ENCODE measurements around the gene OR11G2.
"Not testable (repeated sequence)": the region's sequence is repeated elsewhere in the genome, so short reads cannot be mapped to it uniquely, and the experiment has no call there.

Gene OR11G2, protein sequence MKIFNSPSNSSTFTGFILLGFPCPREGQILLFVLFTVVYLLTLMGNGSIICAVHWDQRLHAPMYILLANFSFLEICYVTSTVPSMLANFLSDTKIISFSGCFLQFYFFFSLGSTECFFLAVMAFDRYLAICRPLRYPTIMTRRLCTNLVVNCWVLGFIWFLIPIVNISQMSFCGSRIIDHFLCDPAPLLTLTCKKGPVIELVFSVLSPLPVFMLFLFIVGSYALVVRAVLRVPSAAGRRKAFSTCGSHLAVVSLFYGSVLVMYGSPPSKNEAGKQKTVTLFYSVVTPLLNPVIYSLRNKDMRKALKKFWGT

DNA sequence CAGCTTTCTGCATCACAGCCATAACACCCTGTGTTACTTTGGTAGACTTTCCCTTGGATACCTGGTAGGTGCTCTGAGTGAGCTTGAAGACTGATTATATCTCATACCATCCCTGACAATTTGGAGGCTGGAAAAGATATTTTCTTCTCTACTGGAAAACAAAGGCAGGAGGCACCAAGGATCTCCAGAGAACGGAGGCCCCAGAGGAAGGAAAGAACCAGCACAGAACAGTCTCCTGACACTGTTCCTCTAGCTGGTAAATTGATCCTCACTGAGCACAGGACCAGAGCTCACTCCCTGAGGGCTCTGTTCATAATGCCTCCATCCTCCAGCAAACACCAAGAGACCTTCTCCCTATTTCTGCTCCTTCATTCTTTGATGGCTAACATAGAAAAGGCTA, at the start of gene OR11G2:
OR11G2 (plus strand) TSS at position 301 of the 400 bp plus-strand sequence. CDS start 6,542 bp downstream, outside the sequence.
- DNase-seq, result no peak

DNA sequence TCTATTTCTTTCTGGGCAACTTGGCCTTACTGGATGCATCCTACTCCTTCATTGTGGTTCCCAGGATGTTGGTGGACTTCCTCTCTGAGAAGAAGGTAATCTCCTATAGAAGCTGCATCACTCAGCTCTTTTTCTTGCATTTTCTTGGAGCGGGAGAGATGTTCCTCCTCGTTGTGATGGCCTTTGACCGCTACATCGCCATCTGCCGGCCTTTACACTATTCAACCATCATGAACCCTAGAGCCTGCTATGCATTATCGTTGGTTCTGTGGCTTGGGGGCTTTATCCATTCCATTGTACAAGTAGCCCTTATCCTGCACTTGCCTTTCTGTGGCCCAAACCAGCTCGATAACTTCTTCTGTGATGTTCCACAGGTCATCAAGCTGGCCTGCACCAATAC, 46.8 kb upstream of the OR11G2 start:
- DNase-seq, result no peak

DNA sequence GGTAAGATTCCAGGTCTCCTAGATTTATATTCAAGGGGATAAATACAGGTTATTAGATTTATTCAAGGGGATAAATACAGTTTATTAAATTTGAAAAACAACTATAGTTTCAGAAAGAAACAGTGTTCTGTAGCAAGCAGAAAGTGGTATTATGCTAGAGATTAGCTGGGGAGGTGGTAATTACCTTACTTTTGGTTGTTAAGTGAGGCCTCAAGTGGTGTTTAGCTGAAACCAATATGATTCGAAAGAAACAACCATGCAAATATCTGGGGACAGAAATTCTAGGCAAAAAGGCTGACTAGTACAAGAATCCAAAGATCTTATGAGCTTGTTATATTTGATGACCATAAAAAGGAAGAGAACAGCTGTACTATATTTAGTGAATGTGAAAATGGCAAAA, 45.9 kb upstream of the OR11G2 start:
- DNase-seq, result no peak

DNA sequence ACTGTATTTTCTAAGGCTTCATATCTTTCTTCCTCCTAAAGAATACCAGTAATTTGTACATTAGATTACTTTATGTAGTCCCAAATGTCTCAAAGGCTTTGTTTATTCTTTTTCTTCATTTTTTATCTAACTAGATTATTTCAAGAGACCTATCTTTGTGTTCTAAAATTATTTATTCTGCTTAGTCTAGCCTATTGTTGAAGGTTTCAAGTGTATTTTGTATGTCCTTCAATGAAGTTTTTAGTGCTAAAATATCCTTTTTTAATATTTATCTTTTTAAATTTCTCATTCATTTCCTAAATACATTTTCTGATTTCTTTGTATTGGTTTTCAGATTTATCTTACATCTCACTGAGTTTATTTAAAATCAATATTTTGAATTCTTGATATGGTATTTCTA, 26.2 kb upstream of the OR11G2 start:
- DNase-seq, result no peak

DNA sequence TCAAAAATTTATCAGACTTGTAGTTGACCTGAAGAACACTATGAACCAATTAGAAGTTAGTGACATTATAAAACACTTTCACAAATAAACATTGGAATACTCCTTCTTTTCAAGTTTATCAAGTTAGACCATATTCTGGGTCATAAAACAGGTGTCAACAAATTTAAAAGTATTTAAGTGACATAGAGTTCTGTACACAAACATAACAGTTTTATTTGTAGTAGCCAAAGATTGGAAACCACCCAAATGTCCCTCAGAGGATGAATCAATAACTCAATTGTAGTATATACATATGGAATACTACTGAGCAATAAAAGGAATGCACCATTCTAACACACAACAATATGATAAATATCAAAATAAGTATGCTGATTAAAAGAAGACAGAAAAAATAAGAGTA, 23.6 kb upstream of the OR11G2 start:
- no peak for DNase-seq

DNA sequence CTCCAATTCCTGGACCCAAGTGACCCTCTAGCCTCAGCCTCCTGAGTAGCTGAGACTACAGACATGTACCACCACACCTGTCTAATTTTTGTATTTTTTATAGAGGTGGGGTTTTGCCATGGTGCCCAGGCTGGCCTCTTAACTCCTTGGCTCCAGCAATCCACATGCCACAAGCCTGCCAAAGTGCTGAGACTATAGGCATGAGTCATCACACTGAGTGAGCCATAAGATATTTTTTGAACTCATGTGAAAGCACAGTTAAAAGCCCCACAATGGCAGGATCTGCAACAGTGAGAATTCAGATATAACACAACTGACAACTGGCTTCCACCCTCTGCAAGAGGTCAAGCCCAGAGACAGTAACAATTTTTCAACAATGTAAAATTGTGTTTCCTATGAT, 20.8 kb upstream of the OR11G2 start:
- not testable (repeated sequence) for DNase-seq

DNA sequence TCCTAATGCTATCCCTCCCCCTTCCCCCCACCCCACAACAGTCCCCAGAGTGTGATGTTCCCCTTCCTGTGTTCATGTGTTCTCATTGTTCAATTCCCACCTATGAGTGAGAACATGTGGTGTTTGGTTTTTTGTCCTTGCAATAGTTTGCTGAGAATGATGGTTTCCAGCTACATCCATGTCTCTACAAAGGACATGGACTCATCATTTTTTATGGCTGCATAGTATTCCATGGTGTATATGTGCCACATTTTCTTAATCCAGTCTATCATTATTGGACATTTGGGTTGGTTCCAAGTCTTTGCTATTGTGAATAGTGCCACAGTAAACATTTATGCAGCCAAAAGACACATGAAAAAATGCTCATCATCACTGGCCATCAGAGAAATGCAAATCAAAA, 16.5 kb upstream of the OR11G2 start:
- not testable (repeated sequence) for DNase-seq

DNA sequence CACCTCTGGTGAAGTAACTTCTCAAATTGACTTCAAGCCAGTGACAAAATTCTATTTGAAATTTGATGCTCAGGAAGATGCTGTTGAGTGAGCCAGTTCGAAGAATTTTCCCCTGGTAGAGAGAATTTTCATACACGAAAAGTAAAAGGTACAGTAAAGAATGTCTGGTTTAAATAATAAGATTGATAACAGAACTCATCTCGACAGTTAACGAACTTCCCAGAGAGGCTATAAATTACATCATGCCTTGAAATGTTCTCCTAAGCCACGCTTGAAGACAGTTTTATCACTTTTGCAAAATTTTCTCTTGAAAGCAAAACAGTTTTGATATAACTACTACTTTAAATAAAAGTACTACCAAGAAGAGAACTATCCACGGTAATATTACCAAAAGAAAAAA, 14.4 kb upstream of the OR11G2 start:
- DNase-seq, result no peak

DNA sequence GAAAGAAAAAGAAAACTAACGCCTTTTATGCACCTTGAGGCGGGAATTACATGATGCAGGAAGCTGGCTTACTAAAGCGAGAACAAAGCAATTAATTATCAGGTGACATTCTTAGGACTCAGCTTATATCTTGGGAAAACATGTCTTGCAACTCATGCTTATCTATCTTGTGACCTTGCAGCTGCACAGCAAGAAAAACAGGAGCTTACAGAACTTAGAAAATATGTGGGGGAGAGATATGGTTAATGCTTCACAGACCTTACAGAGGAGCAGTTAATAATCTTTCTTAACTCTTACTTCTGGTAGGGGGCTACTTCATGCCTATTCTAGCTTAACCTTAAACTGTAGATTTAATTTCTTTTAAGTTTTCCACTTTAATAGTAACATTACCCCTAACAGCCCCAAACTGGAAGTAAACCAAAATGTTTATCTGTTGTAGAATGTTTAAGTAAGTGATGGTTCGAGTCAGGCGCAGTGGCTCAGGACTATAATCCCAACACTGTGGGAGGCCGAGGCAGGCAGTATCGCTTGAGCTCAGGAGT, 13.2 kb upstream of the OR11G2 start:
- DNase-seq, result no peak

DNA sequence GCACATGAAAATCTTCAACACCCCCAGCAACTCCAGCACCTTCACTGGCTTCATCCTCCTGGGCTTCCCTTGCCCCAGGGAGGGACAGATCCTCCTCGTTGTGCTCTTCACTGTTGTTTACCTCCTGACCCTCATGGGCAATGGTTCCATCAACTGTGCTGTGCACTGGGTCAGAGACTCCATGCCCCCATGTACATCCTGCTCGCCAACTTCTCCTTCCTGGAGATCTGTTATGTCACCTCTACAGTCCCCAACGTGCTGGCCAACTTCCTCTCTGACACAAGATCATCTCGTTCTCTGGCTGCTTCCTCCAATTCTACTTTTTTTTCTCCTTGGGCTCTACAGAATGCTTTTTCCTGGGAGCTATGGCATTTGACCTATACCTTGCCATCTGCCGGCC, 11.5 kb upstream of the OR11G2 start:
- DNase-seq, result no peak

DNA sequence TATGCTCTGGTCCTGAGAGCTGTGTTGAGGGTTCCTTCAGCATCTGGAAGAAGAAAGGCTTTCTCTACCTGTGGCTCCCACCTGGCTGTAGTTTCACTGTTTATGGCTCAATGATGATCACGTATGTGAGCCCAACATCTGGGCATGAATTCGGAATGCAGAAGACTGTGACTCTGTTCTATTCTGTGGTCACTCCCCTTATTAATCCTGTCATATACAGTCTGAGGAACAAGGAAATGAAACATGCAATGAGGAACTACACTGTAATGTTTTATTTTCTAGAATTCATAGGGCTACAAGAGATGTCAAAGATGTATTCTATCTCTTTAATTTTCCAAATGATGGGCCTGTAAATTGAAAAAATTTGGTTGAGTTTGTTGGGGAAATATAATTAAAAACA, 10.8 kb upstream of the OR11G2 start:
- DNase-seq, result no peak

DNA sequence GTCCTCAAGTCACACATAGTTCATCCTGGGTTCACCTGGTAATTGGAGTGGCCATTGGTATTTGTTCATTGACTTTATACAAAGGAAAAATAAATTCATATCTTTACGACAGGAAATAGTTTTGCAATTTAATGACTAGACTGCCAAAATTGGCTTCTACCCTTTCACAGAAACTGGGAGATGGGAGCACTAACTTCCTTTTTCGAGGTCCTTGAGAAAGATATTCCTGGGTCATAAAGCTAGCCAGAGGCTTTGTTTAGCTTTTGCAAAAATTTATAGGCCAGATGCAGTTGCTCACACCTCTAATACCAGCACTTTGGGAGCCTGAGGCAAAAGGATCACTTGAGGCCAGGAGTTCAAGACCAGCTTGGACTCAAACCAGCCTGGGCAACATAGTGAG, 10.2 kb upstream of the OR11G2 start:
- no peak for DNase-seq

DNA sequence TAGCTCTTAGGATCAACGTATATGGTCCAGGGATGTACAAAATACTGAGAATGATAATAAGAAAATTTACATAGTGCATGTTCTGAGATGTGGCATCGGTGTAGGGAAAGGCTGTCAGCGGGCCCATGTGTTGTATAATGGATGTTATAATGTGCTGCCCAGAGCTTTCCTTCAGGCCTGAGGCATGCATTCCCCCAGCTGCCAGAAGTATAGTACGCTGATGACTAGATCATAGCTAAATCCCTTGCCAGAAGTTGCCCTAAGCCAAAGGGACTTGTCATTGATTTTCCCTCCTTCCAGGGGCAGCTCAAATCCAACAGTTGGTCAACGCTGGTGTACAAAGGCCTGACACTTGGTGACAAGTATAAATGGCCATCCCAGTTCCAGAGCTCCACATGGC, 6.5 kb upstream of the OR11G2 start:
- DNase-seq, result no peak

DNA sequence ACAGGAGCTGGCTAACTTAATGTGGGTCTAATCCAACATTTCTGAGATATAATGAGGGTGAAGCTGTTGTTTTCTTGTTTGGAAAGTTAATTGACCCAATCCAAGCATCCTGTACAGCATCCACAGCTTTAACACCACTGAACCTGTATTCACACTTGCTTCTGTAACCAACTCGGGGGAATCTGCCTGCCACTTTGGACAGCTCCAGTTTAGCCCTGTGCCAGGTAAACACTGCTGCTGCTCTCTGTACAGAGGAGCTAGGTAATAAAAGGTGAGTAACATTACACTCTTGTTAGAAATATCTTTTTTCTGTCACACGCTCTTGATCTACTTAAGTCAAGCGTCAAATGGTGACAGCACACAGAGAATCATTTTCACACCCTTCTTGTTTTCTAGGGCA, 700 bp downstream of the OR11G2 start:
- no peak for DNase-seq

DNA sequence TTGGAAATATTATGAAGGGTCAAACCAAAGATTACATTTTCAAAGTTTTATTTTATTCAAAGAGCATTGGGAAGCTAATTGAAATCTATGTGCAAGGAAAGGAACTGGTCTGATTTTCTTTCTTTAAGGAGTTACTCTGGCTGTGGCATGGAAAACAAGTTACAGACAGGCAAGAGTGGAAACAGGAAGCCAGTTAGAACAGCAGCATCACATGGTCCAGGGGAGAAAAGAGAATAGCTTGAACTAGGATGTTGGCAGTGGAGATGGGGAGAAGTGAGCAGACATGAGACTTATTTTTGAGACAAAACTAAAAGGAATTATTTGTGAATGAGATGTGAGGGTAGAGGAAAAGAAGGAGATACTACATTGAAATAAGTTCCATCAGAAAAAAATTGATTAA, 3.4 kb downstream of the OR11G2 start:
- DNase-seq, result no peak

DNA sequence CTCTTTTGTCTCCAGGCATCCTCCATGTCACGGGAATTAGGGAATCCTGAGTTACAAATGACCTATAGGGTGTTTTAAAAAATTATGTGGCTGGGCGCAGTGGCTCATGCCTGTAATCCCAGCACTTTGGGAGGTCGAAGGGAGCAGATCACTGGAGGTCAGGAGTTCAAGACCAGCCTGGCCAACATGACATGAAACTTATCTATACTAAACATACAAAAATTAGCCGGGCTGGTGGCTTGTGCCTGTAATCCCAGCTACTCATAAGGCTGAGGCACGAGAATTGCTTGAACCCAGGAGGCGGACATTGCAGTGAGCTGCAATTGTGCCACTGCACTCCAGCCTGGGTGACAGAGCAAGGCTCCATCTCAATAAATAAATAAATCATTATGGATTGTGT, 4.5 kb downstream of the OR11G2 start:
- DNase-seq, result not testable (repeated sequence)

DNA sequence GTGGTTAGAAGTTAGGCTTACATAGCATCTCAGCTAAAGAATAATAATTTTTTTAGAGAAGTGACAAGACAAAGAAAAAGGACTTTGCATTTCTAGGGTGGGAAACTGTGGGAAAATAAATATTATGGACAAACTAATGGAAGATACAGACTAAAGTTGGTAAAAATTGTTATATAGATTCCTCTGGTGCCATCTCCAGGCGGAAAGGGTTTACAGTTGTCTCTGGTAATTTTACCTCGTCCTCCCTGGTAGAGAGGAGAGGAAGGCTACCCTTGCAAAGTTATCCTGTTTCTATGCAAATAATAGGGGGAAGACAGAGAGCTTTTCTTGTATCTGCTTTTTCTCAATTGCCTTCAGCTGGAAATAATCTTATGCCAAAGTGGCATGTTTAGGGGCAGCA, 5.2 kb downstream of the OR11G2 start:
- DNase-seq, result no peak

DNA sequence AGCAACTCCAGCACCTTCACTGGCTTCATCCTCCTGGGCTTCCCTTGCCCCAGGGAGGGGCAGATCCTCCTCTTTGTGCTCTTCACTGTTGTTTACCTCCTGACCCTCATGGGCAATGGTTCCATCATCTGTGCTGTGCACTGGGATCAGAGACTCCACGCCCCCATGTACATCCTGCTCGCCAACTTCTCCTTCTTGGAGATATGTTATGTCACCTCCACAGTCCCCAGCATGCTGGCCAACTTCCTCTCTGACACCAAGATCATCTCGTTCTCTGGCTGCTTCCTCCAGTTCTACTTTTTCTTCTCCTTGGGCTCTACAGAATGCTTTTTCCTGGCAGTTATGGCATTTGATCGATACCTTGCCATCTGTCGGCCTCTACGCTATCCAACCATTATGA, 6.8 kb downstream of the OR11G2 start:
- no peak for DNase-seq

DNA sequence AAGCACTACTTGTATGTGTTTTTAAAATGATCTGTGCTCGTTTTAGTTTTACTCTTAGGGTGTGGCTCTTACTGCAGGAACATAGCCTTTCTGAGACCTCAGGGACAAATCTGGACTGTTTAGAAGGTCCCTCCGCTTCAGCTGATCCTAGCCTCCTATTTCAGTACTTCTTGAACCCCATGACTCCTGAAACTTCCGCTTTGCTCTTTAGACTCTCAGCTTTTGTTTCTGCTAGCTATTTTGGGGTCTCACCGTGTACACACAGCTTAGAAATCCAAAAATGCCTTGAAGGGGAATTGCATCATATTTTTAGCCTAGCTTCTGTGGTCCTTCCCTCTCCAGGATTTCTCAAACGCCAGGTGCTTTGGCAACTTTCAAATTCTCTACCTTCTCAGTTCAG, 8.3 kb downstream of the OR11G2 start:
- DNase-seq, result no peak

DNA sequence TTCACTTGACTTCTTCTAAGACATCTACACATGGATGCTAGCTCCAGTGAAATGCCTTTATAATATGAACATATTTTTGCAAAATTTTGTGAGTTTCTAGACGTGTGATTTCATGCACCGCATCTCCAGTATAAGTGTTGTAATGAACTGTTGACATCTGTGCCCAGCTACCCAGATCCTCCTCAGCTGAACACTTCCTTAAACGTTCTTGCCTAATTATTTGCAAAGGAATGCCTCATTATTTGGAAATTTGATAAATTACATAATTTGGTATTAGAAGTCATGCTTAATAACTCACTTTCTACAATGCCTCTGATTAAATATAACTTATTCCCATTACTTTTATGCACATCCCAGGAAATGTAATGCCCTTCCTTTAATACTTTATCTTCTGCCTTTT, 14.0 kb downstream of the OR11G2 start:
- DNase-seq, result no peak

DNA sequence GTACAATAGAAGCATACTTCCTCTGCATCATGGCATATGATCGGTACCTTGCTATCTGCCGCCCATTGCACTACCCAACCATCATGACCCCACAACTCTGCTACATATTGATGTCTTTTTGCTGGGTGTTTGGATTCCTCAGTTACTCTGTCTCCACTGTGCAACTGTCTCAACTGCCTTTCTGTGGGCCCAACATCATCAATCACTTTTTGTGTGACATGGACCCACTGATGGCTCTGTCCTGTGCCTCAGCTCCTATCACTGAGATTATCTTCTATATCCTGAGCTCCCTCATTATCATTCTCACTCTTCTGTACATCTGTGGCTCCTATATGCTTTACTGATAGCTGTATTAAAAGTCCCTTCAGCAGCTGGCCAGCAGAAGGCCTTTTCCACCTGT, 18.9 kb downstream of the OR11G2 start:
- no peak for DNase-seq

DNA sequence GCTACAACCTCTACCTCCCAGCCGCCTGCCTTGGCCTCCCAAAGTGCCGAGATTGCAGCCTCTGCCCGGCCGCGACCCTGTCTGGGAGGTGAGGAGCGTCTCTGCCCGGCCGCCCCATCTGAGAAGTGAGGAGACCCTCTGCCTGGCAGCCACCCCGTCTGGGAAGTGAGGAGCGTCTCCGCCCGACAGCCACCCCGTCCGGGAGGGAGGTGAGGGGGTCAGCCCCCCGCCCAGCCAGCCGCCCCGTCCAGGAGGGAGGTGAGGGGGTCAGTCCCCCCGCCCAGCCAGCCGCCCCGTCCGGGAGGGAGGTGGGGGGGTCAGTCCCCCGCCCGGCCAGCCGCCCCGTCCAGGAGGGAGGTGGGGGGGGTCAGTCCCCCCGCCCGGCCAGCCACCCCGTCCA, 21.7 kb downstream of the OR11G2 start:
- DNase-seq, result not testable (repeated sequence)

DNA sequence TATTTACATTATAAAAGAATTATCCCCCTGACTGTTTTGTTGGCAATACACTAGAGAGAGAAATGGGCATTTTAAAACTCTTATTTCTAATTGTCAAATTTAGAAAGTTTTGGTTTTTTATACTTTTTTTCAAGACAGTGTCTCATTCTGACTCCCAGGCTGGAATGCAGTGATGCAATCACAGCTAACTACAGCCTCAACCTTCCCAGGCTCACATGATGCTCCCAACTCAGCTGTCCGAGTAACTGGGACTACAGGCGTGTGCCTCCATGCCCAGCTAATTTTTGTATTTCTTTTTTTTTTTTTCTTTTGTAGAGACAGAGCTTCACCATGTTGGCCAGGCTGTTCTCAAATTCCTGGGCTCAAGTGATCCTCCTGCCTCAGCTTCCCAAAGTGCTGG, 24.5 kb downstream of the OR11G2 start:
- no peak for DNase-seq

DNA sequence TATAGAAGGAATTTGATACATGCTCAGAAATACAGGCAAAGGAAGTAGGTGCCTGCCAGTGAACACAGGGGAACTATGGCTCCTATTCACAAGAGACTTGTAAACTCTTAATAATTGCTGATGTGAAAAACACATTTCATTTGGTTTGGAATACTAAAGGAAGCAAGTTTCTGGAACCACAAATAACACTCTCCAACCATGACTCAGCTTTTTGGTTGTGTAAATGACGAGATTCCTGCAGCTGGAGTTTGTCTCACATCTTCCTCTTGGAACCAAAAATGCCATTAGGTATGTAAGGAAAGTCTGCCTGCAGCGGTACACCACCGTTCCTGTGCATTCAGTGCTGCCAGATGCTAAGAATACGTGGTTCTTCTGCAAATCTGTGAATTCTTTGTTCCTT, 28.3 kb downstream of the OR11G2 start:
- no peak for DNase-seq

DNA sequence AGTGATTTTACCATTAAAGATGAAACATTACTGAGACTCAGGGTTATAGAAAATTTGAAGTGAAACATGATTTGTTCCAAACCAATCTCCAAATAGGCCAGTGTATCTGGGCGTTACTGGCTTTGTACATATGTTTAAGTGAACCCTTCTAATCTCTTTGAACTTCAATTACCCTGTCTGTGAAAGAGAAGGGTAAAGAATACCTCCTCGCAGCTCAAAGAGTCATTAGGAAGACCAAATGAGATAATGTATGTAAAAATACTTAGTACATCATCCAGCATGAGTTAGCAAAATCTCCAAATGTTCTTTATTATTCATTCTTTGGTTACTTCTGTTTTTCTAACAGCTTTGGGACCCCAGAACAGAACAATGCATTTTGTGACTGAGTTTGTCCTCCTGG, 32.7 kb downstream of the OR11G2 start, which contains the start of gene OR11H6:
OR11H6 (plus strand) TSS at position 301 of the 400 bp plus-strand sequence; CDS start at position 301, 0 bp downstream.
- DNase-seq, result no peak

Measured in cortex of kidney (tissue), 1 donor.